ENCODE data around the gene MUSK.
"Not testable (repeated sequence)": the region's sequence is repeated elsewhere in the genome, so short reads cannot be mapped to it uniquely, and the experiment has no call there.

MUSK gene

DNA sequence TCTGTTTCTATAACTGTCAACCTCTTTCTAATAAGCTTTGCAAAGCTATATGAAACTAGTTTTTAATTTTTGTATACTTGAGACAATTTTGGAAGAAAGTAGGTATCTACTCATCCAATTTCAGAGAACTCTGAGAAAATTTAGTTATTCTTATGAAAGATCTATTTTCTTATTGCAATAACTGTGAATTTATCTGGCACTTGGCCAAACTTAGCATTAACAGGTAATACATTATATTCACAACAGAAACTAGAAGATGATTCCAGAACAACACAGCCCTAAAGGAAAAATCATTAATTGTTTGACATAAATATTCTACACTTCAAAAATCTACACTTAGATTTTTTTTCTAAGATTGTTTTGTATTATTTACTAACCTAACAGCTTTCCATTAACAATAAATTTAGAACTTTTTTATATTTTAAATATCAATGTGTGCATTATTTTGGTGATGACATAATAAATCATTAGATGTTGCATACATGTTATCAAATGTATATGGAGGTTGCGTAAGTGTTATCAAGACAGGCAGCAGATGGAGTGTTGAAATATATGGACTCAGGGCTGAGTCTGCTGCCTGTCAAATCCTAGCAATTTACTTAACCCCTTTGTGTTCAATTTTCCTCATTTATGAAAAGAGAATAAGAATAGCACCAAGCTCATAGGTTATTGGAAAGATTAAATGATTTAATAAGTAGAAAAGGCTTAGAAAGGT lies 141.8 kb downstream of the MUSK start:
- DNase-seq (ENCODE audit: low read depth), result no peak

DNA sequence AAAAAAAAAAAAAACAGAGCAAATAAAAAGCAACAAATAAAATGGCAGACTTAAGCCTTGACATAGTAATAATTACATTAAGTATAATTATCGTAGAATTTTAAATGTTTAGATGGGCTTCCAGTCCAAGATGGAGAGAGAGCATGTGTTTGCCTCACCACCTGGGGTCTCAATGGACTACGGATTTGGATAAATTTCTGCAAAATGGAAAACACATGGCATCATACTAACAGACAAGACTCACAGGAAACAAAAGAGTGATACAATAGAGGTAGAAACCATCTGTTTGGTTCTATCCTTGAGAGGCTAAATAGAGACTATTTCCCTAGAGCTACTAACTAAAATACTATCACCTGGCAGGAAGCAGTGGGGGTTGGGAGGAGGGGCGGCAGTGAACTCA lies 144.3 kb downstream of the MUSK start:
- no peak for DNase-seq (ENCODE audit: low read depth)

DNA sequence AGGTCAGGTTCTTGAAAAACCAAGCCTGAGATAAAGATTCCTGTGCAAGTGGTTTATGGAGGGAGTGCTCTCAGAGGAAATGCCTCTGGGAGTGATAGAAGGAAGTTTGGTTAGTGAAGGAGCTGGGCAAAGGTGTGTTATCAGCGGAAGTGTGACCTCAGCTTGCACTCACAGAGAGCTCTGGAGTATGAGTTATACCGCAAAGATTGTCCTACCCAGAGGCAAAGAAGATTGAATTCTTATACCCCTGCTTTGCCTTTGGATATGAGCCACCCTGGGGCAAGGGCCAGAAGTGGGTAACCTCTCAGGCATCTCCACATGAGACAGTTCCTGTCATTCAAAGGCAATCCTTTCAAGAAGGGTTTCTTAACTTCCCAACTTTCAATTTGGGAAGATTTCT lies 145.6 kb downstream of the MUSK start:
- DNase-seq (ENCODE audit: low read depth), result no peak

DNA sequence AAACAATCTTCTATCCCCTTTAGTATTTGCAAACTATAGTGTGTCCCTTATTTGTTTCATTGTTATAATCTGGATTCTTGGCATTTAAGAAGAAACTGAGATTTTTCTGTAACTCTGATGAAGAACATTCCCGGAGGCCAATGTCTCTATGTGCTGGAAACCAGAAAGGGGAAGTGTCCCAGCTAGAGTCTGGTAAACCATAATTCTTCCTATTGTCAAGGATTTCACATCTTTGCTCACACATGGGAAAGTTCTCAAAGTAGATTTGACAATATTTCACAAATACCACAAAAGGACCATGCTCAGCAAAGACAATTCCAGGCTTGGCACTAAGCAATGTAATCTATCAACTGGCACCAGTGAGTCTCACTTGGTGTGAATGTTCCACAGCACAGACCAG lies 146.8 kb downstream of the MUSK start:
- DNase-seq (ENCODE audit: low read depth), result no peak

DNA sequence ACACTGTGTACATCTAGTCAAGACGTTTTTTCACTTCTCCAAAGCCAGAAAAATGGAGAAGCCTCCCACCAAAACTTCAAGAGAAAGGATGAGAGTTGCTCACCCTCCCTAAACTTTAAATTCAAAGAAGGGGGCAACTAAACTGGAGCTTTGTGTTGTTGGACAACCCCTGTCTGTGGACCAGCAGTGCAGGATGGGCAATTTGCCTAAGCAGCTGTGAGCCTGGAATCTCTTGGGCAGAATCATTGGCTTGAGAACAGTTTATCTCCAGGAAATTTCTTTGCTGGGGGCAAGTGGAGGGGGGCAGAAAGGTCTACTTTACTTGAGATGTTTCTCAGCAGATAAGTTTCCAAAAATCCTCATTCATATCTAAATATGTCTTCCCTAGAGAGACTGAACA lies 151.8 kb downstream of the MUSK start:
- DNase-seq (ENCODE audit: low read depth), result no peak

DNA sequence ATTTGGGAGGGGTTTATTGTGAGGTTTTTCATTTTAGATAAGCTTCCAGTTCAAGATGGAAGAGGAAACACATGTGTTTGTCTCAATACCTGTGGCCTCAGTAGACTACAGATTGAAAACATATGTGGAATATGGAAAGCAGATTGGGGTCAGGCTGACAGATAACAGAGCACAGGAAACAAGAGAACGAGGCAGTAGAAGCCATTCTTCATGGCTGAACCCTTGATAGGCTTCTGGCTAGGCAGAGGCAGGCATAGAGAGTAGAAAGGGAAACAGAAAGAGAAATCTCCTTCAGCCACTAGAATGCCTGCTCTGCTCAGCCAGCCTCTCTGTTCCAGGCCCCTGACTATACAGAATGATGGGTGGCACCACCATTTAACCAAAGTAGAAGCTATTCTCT lies 152.5 kb downstream of the MUSK start:
- no peak for DNase-seq (ENCODE audit: low read depth)

DNA sequence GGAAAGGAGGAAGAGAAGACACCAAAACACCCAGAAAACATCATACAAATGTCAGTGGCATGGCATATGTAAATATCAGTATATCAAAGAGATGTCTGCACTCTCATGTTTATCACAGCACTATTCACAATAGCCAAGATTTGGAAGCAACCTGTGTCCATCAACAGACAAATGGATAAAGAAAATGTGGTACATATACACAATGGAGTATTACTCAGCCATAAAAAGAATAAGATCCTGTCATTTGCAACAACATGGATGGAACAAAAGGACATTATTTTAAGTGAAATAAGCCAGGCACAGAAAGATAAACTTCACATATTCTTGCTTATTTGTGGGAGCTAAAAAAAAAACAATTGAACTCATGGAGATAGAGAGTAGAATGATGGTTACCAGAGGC lies 156.5 kb downstream of the MUSK start:
- not testable (repeated sequence) for DNase-seq (ENCODE audit: low read depth)

DNA sequence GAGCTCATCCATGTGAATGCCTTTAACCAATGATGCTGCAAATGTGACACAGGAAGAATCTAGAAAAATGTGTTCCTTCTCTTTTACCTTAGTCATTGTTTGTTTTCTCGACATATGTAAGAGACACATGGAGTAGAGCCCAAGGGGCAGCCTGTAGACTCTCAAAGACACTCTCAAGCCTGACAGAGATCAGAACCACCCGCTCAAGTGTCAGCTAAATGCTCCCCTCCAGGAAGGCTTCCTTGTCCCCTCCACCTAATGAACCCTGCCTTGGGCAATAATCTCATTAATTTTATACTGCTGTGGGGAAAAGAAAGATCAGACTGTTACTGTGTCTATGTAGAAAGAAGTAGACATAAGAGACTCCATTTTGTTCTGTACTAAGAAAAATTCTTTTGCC lies 157.4 kb downstream of the MUSK start:
- no peak for DNase-seq (ENCODE audit: low read depth)

DNA sequence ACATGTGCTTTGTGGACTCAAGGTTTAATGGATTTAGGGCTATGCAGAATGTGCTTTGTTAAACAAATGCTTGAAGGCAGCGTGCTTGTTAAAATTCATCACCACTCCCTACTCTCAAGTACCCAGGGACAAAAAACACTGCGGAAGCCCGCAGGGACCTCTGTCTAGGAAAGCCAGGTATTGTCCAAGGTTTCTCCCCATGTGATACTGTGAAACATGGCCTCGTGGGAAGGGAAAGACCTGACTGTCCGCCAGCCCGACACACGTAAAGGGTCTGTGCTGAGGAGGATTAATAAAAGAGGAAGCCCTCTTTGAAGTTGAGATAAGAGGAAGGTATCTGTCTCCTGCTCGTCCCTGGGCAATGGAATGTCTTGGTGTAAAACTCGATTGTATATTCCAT lies 157.8 kb downstream of the MUSK start:
- DNase-seq (ENCODE audit: low read depth), result not testable (repeated sequence)

DNA sequence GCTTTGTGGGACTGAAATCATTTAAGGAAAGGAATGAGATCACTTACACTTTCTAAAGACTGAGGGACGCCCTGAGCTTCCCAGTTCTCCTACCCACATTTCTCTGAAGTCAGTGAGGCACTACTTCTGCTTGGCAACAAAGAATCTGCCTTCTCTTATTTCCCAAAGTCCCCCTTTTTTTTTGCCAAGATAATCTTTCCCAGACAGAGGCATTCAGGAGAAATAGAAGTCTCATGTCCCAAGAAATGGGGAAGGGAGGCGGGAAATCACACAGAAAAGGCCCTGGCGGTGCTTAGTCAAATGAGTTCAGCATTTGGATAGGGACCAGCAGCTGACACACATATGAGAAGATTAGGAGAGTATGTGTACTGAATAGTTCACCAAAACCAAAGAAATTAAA lies 159.7 kb downstream of the MUSK start:
- peak; percentile 39 for DNase-seq (ENCODE audit: low read depth)

DNA sequence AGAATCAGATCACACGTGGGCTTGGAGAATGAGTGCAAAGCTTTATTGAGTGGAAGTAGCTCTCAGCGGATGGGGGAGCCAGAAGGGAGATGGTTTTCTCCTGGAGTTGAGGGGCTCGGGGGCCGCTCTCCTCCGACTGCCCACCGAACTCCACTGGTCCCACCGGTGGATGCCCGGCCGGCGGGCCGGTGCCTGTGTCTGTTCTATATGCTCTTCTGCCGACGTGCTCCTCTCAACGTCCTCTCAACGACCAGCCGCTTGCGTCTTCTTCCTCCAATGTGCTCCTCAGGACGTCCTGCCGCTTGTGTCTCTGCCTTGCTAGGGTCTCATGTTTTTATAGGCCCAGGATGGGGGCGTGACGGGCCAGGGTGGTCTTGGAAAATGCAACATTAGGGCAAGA lies 161.9 kb downstream of the MUSK start:
- DNase-seq (ENCODE audit: low read depth), result no peak

DNA sequence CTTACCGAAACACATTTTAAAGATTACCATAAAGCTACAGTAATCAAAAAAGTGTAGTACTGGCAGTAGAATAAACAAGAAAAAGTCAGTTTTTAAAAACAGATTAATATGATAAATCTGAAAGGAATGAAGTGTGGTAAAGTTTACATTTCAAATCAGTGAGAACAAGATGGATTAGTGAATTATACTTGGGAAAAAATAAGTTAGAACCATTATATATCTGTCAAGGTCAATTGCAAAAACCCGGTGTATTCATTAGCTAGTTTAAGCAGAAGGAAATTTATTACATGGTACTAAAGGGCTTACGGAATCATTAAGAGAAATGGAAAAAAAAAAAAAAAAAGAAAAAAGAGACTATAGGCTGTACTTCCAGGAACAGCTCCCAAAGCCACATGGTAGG lies 164.3 kb downstream of the MUSK start:
- DNase-seq (ENCODE audit: low read depth), result no peak

DNA sequence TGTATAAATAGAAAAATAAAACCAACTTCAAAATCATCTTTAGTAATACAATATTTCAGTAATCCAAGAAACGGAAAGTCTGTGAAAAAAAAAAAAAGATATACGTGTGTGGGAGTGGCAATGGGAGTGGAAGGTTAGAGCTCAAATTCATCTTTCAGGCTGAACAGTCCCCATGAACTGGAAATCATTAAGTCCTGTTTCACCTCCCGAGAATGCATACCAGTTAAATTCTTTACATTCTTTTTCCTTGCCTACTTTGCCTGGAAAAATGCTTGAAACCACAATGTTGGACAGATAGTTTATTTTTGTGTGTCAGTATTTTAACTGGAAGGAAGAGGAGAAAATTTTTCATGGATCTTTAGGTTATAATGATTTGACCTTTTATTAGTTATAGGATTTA lies 166.8 kb downstream of the MUSK start:
- DNase-seq (ENCODE audit: low read depth), result peak; percentile 78

DNA sequence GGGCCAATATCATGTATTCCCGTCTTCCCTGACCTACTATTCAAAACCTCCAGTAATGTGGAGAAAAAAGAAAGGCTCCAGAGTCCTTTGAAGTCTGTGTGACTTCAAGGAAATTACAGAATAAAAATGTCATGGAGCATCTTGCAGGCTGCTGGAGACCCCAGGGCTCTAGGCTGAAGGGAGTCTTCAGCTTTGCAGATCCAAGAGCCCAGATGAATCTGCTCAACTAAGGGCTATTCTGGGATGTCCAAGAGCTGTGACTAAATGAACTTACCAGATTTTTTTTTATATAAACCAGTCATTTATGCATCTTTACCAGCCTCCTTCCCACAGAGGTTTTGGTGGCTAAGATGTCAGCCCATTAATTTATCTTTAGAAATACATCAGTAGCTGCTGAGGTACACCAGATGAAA lies 167.3 kb downstream of the MUSK start:
- no peak for DNase-seq (ENCODE audit: low read depth)

DNA sequence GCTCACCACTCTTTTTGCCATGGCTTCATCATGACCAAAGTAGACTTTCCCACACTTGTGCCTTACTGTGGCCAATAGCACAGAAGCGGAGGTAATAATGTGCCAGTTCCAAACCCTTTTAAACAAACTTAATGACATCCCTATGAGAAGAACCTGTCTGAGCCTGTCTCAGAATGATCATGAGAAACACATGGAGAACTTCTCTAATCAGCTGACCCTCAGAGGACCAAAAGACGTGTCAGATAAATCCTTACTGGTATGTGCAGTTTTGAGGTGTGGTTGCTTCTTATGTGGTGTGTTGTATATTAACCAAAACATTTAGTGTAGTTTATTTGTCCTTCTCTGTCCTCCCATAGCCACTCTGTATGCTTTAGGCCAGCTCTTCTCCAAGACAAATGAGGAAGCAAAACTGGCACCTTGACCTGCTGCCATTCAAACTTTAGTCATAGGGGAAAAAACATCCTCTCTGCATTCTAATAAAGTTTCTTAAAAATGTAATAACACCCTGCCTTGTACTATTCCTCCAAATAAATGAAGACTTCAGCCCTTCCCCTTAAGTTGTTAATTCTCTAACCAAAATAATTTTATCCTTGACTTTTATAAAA lies 168.9 kb downstream of the MUSK start:
- DNase-seq (ENCODE audit: low read depth), result no peak

DNA sequence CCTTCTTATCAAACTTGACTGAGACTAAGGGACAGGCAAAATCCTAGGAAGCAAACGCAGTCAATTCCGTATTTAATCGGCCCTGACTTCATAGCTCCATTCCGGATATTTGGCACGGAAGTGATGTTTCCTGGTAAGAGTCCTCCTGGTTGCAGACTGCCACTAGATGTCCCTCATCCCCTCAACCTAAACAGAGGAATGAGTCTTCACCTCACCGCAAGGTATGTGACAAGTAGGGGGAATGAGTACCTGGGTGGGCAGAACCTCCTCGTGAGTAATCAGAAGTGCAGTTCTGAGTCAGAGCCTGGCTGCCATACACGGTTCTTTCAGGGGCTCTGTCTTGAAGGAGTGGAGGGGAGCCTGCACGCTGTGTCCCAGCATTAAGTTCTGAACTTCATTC lies 173.6 kb downstream of the MUSK start:
- no peak for DNase-seq (ENCODE audit: low read depth)

DNA sequence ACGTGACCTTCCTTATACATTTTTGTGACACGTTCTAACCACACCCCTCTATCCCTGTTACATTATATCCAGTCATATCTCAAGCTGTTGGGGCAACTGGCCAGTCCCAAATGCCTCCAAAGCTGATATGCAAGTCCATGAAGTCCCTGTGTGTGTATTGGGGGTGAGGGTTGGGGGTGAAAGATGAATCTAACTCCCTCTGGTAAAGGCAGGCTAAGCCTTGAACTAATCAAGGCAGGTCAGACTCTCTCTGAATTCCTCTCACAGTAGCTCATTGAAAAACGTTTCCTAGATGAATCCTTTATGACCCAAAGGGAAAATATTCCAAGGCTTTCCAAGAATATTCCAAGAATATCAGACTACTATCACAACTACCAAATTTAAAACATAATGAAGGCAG lies 174.4 kb downstream of the MUSK start:
- DNase-seq (ENCODE audit: low read depth), result no peak

DNA sequence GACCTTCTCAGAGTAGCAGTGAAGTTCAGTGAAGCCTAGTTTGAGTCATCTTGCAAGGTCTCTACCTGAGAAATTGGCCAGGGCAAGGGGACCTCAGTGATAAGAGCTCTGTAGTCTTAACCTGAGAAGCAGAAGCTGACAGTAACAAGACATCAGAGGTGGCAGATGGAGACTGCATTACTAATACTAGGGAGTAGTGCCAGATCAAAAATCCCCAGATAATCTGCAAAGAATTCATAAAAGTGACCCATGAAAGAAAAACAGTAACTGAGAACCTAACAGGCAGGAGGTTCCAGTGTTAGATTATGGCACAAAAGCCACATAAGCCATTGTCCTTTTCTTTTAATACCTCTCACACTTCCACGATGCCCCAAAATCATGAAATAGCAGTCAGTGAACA lies 175.5 kb downstream of the MUSK start:
- no peak for DNase-seq (ENCODE audit: low read depth)

DNA sequence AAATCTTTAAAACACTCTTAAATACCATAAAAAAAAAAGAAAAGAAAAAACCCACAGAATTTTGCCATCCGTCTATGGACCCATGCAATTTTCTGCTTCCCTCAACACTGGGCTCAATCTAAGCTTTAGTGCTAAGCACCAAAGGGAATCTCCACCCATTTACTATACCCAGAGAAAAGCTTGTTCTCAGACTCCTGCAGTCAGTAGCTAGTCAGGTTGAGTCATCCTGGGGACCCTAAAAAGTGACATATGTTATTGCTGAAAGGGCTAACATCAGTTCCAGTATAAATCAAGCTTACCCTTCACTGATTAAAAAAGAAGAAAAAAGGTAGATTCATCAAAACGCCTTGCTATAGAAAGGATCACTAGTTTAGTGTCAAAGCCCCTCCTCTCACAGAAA lies 177.6 kb downstream of the MUSK start:
- no peak for DNase-seq (ENCODE audit: low read depth)

DNA sequence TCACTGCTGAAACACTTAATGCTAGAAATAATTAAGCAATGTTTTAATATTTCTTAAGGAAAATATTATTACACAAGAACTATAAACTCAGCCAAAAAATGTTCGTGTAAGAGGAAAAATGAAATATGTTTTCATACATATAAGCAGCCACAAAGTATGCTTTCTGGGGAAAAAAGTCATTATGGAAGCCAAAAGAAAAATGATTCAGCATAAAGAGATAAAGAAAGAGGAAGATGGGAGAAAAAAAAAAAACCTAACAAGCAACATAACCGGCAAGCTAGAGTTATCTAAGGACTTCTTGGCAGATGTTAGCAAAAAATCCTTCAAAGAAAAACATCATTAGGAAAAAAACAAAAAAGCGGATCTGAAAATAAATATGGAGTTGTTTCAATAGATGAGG lies 179.1 kb downstream of the MUSK start:
- no peak for DNase-seq (ENCODE audit: low read depth)

DNA sequence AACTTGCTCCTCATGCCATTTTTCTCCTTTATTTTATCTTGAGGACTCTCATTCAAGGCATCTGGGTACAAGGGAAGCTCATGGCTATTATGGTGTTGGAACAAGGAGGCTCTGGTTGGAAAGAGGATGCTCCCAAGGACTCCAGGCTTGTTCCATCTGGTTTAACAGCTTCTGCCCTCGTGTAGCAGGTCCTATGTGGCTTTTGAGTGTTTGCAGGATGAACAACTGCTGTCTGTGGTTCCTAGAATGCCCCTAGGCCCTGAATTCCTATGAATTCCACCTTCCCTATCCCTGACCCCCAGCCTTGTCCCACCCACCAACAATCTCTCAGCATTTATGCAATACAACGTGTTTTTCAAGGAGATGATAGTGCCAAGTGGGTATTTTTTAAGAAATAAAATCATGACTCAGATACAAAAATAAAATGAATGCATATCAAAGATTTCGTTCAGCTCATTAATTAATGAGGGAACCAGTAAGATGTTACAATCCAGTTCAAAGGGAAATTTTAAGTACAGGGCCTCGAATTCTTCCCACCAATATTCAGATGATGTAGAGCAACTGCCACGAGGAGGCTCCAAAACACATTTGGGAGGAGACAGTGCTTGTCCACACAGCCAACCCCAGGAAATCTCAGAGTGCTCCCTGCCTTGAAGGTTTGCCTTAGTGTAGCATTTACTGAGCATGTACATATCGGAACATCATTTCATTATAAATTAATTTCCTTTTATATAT lies 182.0 kb downstream of the MUSK start:
- DNase-seq (ENCODE audit: low read depth), result no peak

Measured in fibroblast of the conjunctiva (primary cell).